ENCODE results near the gene IQSEC3. TPM values are rescaled to one million over a fixed set of nuclear protein-coding genes. Genes with fewer than 3 reads are reported as not detected.
"Not testable (repeated sequence)": the region's sequence is repeated elsewhere in the genome, so short reads cannot be mapped to it uniquely, and the experiment has no call there.

The IQSEC3 gene
- total RNA-seq, 1 donor from 2014 or later = under 0.01 TPM

GRCh38 chr12:212715-213526, 146.4 kb downstream of the IQSEC3 start:
- DNase-seq (ENCODE audit: low read depth in 2 of 2) = no peak

GRCh38 chr12:213527-213932, 147.0 kb downstream of the IQSEC3 start:
- no peak for DNase-seq (ENCODE audit: low read depth in 2 of 2)

- DNase-seq (ENCODE audit: low read depth in 2 of 2) = no peak
Measured at GRCh38 chr12:214003-214741, 147.6 kb downstream of the IQSEC3 start, which contains the start of gene SLC6A12. SLC6A12 (minus strand) TSS chr12:214157; CDS start chr12:209986, 4,171 bp downstream.

- DNase-seq (ENCODE audit: low read depth in 2 of 2) = no peak
Measured at GRCh38 chr12:215116-215515, 148.5 kb downstream of the IQSEC3 start.

GRCh38 chr12:217029-217428, 150.5 kb downstream of the IQSEC3 start:
- DNase-seq (ENCODE audit: low read depth in 2 of 2) = not testable (repeated sequence)

- DNase-seq (ENCODE audit: low read depth in 2 of 2) = no peak
Measured at GRCh38 chr12:218221-218620, 151.7 kb downstream of the IQSEC3 start.

GRCh38 chr12:218728-219590, 152.4 kb downstream of the IQSEC3 start:
- DNase-seq (ENCODE audit: low read depth in 2 of 2) = no peak

GRCh38 chr12:219891-220352, 153.4 kb downstream of the IQSEC3 start:
- DNase-seq (ENCODE audit: low read depth in 2 of 2) = peak; percentile 40 to 48

GRCh38 chr12:220491-220890, 153.9 kb downstream of the IQSEC3 start:
- DNase-seq (ENCODE audit: low read depth in 2 of 2) = no peak

GRCh38 chr12:220946-221550, 154.5 kb downstream of the IQSEC3 start:
- no peak for DNase-seq (ENCODE audit: low read depth in 2 of 2)

GRCh38 chr12:221736-222135, 155.2 kb downstream of the IQSEC3 start:
- DNase-seq (ENCODE audit: low read depth in 2 of 2) = no peak

GRCh38 chr12:223841-224240, 157.3 kb downstream of the IQSEC3 start:
- no peak for DNase-seq (ENCODE audit: low read depth in 2 of 2)

- DNase-seq (ENCODE audit: low read depth in 2 of 2) = no peak
Measured at GRCh38 chr12:224330-224729, 157.8 kb downstream of the IQSEC3 start.

GRCh38 chr12:225012-225411, 158.4 kb downstream of the IQSEC3 start:
- DNase-seq (ENCODE audit: low read depth in 2 of 2) = no peak

GRCh38 chr12:226401-226800, 159.8 kb downstream of the IQSEC3 start:
- DNase-seq (ENCODE audit: low read depth in 2 of 2) = no peak

- DNase-seq (ENCODE audit: low read depth in 2 of 2) = no peak
Measured at GRCh38 chr12:227286-227915, 160.8 kb downstream of the IQSEC3 start.
